Measurements from ENCODE around the gene COX7A1.
"Not testable (repeated sequence)": the region's sequence is repeated elsewhere in the genome, so short reads cannot be mapped to it uniquely, and the experiment has no call there.

DNA sequence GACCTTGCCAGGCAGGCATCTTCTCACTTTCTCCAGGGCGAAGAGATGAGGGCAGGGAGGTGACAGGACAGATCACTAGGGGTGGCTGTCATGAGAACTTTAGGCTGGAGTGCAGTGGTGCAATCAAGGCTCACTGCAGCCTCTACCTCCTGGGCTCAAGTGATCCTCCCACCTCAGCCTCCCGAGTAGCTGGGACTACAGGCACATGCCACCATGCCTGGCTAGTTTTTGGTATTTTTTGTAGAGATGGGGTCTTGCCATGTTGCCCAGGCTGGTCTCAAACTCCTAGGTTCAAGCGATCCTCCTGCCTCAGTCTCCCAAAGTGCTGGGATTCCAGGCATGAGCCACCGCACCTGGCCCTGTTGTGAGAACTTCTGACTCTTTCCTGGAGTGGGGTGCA is 17.4 kb downstream of the COX7A1 start:
- TF ChIP-seq, protein P1, sequence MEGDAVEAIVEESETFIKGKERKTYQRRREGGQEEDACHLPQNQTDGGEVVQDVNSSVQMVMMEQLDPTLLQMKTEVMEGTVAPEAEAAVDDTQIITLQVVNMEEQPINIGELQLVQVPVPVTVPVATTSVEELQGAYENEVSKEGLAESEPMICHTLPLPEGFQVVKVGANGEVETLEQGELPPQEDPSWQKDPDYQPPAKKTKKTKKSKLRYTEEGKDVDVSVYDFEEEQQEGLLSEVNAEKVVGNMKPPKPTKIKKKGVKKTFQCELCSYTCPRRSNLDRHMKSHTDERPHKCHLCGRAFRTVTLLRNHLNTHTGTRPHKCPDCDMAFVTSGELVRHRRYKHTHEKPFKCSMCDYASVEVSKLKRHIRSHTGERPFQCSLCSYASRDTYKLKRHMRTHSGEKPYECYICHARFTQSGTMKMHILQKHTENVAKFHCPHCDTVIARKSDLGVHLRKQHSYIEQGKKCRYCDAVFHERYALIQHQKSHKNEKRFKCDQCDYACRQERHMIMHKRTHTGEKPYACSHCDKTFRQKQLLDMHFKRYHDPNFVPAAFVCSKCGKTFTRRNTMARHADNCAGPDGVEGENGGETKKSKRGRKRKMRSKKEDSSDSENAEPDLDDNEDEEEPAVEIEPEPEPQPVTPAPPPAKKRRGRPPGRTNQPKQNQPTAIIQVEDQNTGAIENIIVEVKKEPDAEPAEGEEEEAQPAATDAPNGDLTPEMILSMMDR (IDR thresholded peaks at IDR 0.05; ENCODE audit: poor library complexity, severe bottlenecking), result not testable (repeated sequence)
- TF ChIP-seq EZH2 (IDR thresholded peaks at IDR 0.05; ENCODE audit: borderline replicate concordance, insufficient read depth, low read length, poor library complexity, severe bottlenecking); TAF1 (IDR thresholded peaks at IDR 0.05; ENCODE audit: low read depth); POLR2AphosphoS5 (IDR thresholded peaks at IDR 0.05); SMC3 (conservative IDR thresholded peaks at IDR 0.05; ENCODE audit: poor library complexity); MXI1 (conservative IDR thresholded peaks at IDR 0.05; ENCODE audit: poor library complexity, severe bottlenecking); RAD21 (conservative IDR thresholded peaks at IDR 0.05); REST (IDR thresholded peaks at IDR 0.05; ENCODE audit: borderline replicate concordance): not testable (repeated sequence)
